Non-pigmented ciliary epithelial cell (primary cell): ENCODE measurements around the gene TEX19.
"Not testable (repeated sequence)": the region's sequence is repeated elsewhere in the genome, so short reads cannot be mapped to it uniquely, and the experiment has no call there.

Experiments
- DNase-seq: peaks from one replicate; pipeline ENCODE4 v3.0.0-alpha.2; 2010; ENCODE audit warnings: low read depth

Gene TEX19

DNA sequence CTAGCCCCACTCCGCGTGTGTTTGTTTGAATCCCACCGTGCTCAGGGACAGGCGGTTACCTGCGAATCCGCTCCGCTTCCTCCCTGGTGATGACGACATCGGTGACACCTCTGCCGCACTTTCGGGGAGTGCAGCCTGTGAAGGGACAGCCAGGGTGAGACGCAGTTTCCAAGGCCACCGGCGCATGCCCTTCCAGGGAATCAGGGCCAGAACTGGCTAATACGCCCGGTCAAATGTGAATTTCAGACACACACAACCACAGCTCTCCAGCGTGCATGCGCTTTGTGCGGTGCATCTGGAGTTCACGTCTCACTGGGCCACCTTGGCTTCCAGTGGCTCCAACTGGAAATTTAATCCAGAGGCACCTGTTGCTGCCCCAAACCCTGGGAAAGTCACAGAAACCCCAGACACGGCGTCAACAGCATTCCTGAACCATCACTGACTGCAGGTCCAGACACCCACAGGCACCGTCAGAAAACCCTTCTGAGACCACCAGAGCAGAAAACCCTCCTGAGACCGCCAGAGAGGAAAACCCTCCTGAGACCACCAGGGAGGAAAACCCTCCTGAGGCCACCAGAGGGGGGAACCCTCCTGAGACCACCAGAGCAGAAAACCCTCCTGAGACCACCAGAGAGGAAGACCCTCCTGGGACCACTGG lies 52.5 kb downstream of the TEX19 start:
- no peak for DNase-seq

DNA sequence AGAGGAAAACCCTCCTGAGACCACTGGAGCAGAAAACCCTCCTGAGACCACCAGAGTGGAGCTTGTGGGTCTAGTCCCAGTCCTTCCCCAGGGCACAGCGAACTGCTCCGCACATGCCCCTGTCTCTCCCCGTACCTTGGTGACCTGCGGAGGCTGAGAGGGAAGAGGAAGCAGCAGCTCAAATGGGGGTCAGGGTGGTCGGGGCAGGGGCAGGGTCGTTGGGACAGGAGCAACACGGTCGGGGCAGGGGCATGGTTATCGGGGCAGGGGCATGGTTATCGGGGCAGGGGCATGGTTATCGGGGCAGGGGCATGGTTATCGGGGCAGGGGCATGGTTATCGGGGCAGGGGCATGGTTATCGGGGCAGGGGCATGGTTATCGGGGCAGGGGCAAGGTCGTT lies 53.0 kb downstream of the TEX19 start:
- not testable (repeated sequence) for DNase-seq

DNA sequence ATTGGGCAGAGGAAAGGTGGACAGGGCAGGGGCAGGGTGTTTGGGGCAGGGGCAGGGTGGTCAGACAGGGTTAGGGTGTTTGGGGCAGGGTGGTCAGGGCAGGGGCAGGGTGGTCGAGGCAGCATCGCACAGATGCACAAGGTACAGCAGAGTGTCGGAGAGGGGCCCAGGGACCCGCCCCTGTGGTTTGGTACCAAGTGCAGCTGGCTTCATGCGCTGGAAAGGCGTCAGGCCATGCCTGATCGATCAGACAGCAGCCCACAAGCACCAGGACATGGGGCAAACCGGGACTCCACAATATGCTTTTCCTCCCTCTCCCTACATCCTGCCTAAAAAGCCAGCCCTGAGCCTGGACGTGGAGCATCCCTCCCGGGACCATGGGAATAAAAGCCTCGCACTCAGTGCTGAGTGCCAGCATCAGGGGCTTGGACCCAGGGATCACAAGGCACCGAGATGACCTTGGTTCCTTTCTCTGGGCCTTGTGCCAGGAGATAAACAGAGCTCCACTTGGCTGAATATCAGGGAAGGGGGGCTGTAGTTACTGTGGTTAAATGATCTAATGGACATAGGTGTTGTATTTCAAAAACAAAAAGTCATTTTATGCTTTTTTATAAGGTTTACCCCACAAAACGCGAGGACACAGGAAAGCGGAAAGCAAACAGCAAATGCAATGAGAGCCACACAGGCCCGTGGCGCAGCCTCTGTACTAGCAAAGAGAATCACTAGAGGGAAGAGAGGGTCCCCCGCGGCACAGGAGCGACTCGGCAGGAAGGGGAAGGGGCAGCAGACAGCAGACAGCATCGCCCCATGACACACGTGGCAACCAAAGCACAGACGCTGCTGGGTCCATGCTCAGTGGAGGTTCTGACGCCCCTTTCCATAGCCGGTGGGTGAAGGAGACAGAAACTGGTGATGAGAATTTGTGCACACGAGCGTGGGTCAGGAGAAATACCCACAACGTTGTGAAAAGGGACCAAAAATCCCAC lies 53.8 kb downstream of the TEX19 start:
- no peak for DNase-seq
